Inferior parietal cortex (tissue), 1 donor: ENCODE results near the gene IFNA5.
A peak's percentile ranks its signal among the peaks of the same experiment; 100 is the strongest.

Experiments
- DNase-seq: peaks from one replicate; pipeline ENCODE4 v3.0.0-alpha.2; 2016; ENCODE audit errors: extremely low spot score

The IFNA5 gene

GRCh38 chr9:21305213-21305612 is at the start of gene IFNA5:
Gene IFNA5 (minus strand): TSS chr9:21305313. CDS start chr9:21305256, 57 bp downstream.
- no peak for DNase-seq

- no peak for DNase-seq
These were observed 45.7 kb upstream of the IFNA5 start, which contains the start of gene IFNA6 for GRCh38 chr9:21350787-21351186. Gene IFNA6 (minus strand): TSS chr9:21350887. CDS start chr9:21350887, 0 bp downstream.

- no peak for DNase-seq
These were observed 43.4 kb upstream of the IFNA5 start for GRCh38 chr9:21348430-21348970.

GRCh38 chr9:21340735-21341134 is 35.6 kb upstream of the IFNA5 start:
- no peak for DNase-seq

DNA sequence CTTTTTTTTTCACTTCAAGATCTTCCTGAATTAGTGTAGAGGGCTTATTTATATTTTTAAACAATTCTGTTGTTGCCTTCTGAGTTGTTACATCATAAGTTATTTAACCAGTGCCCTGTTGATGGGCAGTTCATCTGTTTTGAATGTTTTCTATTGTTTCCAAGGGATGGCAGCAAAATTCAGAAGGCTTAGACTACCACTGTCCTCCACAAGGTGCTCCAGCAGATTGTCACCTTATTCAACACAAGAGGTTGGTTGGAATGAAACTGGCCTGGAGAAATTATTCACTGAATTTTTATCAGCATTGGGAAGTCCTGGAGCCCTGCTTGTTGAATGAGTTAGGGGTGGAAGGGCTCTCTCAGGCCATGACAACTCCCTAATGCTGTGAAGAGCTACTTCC is 31.3 kb upstream of the IFNA5 start:
- DNase-seq, result no peak

DNA sequence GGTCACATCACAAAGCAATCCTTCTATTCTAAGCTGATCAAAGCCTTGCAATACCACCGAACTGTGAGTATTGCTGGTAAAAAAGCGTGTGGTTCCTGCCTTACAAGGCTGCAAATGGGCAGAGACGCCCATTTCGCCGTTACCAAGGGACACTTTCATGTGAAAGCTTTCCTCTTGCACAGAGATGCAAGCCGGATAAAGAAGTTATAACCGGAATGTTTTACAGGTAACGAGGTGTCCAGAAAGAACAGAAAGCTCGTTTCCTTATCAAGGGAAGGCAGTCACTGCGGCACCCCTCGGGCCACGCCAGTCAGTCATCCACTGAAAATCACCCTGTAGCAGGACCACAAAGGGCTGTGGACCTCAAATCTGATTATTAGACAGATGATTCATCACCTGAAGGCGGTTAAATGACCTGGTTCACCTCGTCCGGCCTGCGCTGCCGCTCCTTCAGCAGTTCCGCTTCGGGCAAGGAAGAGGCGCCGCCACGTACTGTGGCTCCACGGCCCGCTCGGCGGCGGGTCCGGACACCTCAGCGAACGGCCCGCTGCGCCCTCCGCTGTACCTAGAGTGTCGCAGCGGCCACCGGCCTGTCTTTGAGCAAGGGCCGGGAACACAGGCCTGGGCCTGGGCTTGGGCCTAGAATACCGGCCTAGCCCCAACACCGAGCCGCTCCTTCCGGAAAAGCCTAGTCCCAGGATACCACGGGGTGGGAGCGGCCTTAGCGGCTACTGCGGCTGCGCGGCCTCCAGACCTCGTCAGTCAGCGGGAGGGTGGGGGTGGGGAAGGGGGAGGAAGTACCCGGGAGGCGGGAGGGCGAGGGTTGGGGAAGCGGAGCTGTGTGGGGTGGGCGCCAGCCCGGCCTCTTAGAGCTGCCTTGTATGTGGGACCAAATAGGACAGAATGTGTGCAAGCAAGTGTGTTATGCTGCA is 29.9 kb upstream of the IFNA5 start, which contains the start of gene KLHL9:
Gene KLHL9, minus strand, starts transcription at position 704 of the 932 bp plus-strand sequence. Its CDS starts 545 bp downstream, at position 159.
- DNase-seq, result peak; percentile 91

- no peak for DNase-seq
These were observed 28.1 kb upstream of the IFNA5 start for GRCh38 chr9:21333226-21333625.

DNA sequence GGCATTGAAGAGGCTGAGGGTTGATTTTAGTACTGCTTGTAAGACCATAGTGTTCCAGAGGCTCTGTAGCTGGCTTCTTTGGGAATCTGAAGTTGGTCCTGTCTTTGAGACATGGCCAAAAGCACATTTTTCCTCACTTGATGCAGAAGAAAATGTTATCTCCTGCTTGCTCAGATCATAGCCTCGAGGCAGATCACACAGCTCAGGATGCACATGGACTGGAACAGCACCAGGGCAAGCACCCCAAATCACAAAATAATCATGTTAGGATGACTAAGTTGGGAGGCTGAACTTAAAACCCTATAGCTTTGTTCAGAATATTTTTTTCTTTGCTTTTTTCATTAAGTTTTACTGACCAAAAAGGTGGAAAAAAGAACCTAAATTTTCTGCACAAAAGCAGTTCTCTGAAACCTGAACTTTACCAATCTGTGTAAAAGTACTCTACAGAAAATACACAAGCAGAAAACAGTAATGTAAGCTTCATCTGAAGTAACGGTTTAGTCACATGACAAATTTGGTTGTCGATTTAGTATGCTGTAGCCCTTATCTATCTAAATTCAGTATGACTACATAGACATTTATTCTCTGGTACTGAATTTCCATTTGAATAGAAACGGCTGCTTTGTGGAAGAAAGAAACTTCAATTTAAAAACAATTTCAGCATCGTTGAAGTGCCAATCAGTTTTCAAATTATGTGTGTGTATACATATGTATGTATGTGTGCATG is 26.7 kb upstream of the IFNA5 start:
- DNase-seq, result no peak

DNA sequence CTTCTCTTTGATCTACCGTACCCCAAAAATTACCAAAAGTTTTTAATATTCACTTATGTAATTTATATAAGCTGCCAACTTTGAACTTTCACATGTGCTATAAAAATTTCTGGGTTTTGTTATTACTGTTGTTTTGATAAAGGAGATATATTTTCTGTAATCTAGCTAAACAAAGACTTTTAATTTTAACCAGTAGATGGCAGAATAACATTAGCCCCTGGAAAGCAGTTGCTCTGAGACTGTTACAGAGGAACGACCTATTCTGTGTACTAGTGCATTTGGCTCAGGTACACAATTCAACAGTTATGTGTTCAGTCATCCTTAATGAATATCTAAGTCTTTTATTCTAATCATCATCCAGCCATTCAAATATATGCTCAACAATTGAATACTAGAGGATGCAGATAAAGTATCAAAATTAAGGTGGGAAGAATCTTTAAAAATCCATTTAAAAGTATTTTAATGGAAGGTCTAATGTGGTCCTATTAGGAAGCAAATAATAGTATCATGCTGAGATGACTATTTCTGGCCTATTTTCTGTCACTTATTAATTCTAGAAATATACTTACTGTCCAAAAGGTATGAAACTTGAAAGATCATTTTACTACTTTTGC is 21.5 kb upstream of the IFNA5 start:
- peak; percentile 75 for DNase-seq

DNA sequence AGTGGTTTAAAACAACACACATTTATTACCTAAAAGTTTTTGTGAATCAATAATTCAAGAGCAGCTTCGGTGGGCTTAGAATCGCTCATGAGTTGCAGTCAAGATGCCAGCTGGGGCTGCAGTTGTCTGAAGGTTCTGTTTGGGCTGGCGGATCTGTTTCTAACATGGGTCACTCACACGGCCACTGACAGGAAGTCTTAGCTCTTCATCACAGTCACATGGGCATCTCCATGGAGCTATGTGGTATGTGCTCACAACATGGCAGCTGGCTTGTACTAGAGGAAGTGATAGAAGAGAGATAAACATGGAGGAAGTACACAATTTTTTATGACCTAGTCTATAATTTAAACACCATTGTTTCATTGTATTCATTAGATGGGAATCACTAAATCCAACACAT is 18.9 kb upstream of the IFNA5 start:
- no peak for DNase-seq

DNA sequence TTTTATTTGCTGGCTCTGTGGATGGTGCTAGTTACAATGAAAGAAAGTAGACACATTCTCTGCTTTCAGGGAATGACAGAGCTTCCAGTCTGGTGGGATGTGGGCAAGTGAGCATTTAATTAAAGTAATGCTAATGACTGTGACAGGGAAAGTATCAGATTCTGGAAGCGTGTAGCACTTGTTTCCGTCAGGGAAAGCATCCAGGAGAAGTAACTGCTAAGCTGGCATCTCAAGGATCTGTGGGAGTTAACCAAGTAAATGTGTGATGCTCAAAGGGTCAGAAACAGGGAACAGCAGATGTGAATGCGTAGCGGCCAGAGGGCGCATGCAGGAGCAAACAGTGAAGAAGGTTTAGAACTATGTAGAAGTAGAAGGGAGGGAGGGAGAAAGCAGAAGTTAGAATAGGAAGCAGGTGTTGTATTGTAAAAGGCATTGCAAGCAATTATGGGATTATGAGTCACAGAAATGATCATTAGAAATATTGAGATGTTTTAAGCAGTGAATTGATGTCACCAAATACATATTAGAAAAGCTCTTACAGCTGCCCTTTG is 17.9 kb upstream of the IFNA5 start:
- DNase-seq, result no peak

DNA sequence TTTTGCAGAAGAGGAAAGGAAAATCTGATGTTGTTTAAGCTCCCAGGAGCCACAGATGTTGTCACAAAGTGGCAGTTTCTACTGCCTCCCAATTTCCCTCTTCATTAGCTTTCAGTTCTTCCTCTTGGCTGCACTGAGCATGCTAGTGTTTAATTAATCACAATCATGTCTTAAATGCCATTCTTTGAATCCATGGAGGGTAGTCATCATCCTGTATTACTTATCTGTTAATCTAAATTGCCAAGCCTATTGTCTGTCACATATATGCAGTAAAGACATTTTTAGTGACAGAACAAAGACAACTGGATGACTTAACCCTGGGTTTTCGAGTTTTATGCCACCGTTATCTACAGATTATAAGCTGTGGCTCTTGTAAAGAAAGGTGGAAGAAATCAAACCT is 15.4 kb upstream of the IFNA5 start:
- DNase-seq, result no peak

DNA sequence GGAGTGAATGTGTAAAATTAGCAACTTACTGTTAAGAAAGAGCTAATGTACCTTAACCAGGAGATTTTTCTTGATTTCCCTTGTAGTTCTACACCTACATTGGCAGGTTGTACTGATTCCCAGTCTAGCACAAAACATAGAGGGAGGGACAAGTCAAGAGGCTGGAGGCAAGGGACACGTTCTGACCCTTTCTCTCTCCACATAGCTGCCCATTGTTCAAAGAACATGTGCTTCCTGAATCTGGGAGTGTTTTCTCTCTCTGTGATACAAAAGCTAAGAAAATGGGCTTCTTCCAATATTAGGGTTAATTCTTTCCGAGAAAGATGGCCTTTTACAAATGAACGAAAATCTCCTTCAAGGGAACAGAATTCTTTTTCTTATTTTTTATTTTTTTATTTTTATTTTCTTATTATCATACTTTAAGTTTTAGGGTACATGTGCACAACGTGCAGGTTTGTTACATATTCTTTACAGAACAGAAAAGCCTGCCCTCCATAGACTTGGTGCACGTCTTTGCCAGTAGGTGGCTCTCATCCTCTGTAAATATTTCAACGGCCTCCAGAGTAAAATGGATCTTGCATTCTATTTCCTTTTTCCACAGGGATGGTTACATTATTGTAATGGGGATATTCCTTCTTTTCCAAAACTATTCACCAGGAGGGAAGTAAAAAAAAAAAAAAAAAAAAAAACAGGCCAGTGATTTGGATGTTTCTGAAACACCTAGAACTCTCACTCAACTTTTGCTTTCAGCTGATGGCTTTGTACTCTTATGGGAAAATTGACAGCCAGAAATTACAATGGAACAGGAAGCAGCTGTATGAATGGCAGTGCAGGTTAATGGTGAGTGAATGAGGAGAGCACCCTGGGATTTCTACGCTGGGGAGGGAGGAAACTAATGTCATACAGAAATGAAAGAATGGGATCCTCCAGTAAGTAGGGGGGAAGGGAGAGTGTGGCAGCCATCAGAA is 13.1 kb upstream of the IFNA5 start:
- DNase-seq, result peak; percentile 72

DNA sequence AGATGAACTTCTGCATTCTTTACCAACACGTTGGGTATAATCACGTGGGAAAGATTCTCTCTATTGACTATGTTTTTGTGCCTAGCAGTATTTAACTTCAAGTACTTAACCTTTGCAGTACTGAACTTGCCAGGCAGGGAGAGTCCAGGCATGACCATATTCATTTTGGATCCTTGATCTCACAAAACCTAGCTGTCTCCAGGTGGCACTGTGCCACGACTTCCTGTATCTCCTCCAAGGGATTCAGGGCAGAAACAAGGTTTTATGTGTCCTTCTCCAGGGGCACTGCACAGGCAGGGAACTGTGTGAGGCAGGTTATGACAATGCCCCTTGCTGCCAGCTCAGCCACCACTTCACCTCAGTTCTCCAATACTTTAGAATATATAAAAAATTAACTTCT is 11.7 kb upstream of the IFNA5 start:
- no peak for DNase-seq

GRCh38 chr9:21316032-21316842 is 11.1 kb upstream of the IFNA5 start:
- DNase-seq, result no peak

GRCh38 chr9:21314152-21314551 is 9.0 kb upstream of the IFNA5 start:
- DNase-seq, result no peak

DNA sequence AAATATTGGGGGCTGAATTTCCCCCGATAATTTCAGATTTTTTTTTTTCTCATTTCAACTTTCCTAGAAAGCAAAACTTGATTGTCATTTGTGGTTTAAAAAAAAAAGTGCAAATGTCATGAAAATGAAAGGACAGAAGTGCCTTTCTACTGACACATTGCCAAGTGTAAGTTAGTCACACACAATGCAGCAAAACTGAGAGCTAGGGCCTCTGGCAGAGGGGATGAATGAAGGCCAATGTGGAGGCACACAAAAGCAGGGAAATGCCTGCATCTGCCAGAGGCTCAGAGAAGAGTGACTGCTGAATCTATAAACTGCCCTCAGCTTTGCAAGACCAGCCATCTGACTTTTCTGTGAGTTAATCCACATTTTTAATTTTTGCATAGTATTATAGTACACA is 6.8 kb upstream of the IFNA5 start:
- DNase-seq, result no peak

DNA sequence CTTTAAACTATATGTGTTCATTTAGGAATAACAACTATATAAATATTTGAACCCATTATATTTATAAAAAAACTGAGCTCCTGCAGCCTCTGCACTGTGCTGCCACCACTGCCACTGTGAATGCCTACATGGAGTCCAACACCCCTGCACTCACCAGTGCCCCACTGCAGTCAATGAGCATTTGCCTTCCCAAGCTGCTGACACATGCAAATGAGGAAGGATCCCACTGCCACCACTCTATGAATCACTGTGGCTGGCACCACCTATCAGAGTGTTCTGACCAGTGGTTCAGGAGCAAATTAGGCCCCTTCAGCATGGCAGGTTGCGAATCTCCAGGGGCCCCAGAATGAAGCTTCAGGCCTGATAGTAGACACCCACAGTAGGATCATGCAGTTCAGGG is 9.1 kb downstream of the IFNA5 start:
- DNase-seq, result no peak

- DNase-seq, result no peak
These were observed 10.1 kb downstream of the IFNA5 start for GRCh38 chr9:21294904-21295538.
